ENCODE measurements around the gene ANKS6. TPM values are rescaled to one million over a fixed set of nuclear protein-coding genes. Genes with fewer than 3 reads are reported as not detected.

Gene ANKS6
- total RNA-seq, 1 donor from 2014 or later: 10.9 TPM

- intact Hi-C loops (cut with micrococcal nuclease): loop anchor here (5.0 kb wide), 1 partner anchor 235 kb away; no protein-coding TSS in a partner anchor
- H3K36me3 Mint-ChIP-seq (ENCODE audit: low read depth): no peaks in the 10 kb centered on the region
- no peak overlapping the region for H3K27ac Mint-ChIP-seq
- H3K27me3 Mint-ChIP-seq (ENCODE audit: low read depth): no peaks in the 10 kb centered on the region
- H3K4me3 Mint-ChIP-seq (ENCODE audit: low read depth): no peak overlapping the region
- no peaks in the 10 kb centered on the region for H3K4me1 Mint-ChIP-seq (ENCODE audit: low read depth)
- DNase-seq (ENCODE audit: low spot score): no peak
- H3K9me3 Mint-ChIP-seq: no peaks in the 10 kb centered on the region
These were observed 23.8 kb downstream of the ANKS6 start for GRCh38 chr9:98772364-98773155.

DNA sequence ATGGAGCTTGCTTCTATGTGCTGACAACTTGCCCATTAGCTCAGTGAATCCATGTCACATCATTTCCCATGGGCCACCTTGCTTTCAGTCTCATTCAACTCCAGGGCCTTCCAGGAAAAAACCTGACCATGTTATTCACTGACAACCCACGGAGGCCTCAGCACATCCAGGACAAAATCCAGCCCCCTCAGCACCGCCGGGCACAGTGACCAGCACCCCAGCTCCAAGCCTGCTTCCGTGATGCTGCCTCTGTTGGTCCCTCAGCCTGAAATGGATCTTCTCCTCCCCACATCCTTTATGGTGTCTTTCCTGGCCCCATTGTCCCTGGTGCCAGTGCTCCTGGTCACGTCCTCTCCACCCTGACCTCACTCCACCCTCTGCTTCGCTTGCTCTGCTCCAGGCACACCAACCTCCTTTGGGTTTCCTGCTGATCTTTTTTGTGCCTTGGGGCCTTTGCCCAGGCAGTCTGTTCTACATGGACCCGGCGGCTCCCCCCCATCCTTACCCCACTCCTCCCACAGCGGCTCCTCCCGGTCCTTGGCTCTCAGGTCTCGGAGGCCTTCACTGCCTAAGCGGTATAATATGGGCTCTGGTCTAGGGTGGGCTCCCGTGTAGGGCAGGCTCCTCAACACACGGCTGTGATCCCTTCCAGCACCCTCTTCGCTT lies 25.0 kb downstream of the ANKS6 start:
- H3K4me1 Mint-ChIP-seq (ENCODE audit: low read depth): no peaks in the 10 kb centered on the region

GRCh38 chr9:98770717-98771116 lies 25.6 kb downstream of the ANKS6 start:
- intact Hi-C loops (cut with micrococcal nuclease): loop anchor here (5.0 kb wide), 1 partner anchor 233 kb away; no protein-coding TSS in a partner anchor
- no peaks in the 10 kb centered on the region for H3K9me3 Mint-ChIP-seq
- H3K27me3 Mint-ChIP-seq (ENCODE audit: low read depth): no peaks in the 10 kb centered on the region
- DNase-seq (ENCODE audit: low spot score): no peak
- no peak overlapping the region for H3K4me3 Mint-ChIP-seq (ENCODE audit: low read depth)
- H3K4me1 Mint-ChIP-seq (ENCODE audit: low read depth): no peaks in the 10 kb centered on the region
- H3K36me3 Mint-ChIP-seq (ENCODE audit: low read depth): no peaks in the 10 kb centered on the region
- H3K27ac Mint-ChIP-seq: no peak overlapping the region

More for the DNA sequence above, 25.0 kb downstream of the ANKS6 start:
- H3K9me3 Mint-ChIP-seq: no peaks in the 10 kb centered on the region
- H3K27ac Mint-ChIP-seq: no peak overlapping the region
- no peak overlapping the region for H3K4me3 Mint-ChIP-seq (ENCODE audit: low read depth)
- no peaks in the 10 kb centered on the region for H3K36me3 Mint-ChIP-seq (ENCODE audit: low read depth)
- no peak for DNase-seq (ENCODE audit: low spot score)
- intact Hi-C loops (cut with micrococcal nuclease): loop anchor here (5.0 kb wide), 1 partner anchor 234 kb away; no protein-coding TSS in a partner anchor
- no peaks in the 10 kb centered on the region for H3K27me3 Mint-ChIP-seq (ENCODE audit: low read depth)

- Mint-ChIP-seq H3K27me3 (ENCODE audit: low read depth) (no peaks in the 10 kb centered on the region), H3K36me3 (ENCODE audit: low read depth) (no peaks in the 10 kb centered on the region), H3K4me1 (ENCODE audit: low read depth) (no peaks in the 10 kb centered on the region), H3K4me3 (ENCODE audit: low read depth) (no peak overlapping the region), H3K9me3 (no peaks in the 10 kb centered on the region), H3K27ac (no peak overlapping the region)
- intact Hi-C loops (cut with micrococcal nuclease): no loop called here
- no peak for DNase-seq (ENCODE audit: low spot score)
These were observed 28.0 kb downstream of the ANKS6 start for GRCh38 chr9:98768344-98768743.

DNA sequence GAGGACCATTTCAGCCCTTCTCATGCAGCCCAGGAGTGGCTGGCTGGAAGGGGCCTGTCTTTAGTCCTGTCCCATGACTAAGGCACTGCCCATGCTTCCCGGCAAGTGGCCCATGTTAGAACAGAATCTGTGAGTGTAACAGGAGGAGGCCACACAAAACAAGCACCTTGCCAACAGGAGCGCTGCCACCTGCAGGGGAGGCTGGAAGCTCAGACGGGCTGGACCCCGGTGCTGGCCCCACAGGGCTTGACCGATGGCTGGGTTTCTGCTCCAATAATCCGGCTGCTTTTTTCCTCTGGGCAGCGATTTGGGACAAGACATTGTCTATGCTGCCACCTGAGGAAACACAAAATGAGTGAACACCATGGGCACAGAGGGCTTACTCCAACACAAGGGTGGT lies 28.4 kb downstream of the ANKS6 start:
- intact Hi-C loops (cut with micrococcal nuclease): no loop called here
- no peak overlapping the region for H3K27ac Mint-ChIP-seq
- DNase-seq (ENCODE audit: low spot score): no peak
- no peaks in the 10 kb centered on the region for H3K9me3 Mint-ChIP-seq
- H3K4me3 Mint-ChIP-seq (ENCODE audit: low read depth): no peak overlapping the region
- H3K4me1 Mint-ChIP-seq (ENCODE audit: low read depth): no peaks in the 10 kb centered on the region
- H3K27me3 Mint-ChIP-seq (ENCODE audit: low read depth): no peaks in the 10 kb centered on the region
- H3K36me3 Mint-ChIP-seq (ENCODE audit: low read depth): no peaks in the 10 kb centered on the region

- Mint-ChIP-seq H3K27ac (no peak overlapping the region), H3K4me3 (ENCODE audit: low read depth) (no peak overlapping the region), H3K27me3 (ENCODE audit: low read depth) (no peaks in the 10 kb centered on the region), H3K36me3 (ENCODE audit: low read depth) (no peaks in the 10 kb centered on the region), H3K4me1 (ENCODE audit: low read depth) (no peaks in the 10 kb centered on the region), H3K9me3 (no peaks in the 10 kb centered on the region)
- intact Hi-C loops (cut with micrococcal nuclease): no loop called here
- DNase-seq (ENCODE audit: low spot score): no peak
These were observed 29.2 kb downstream of the ANKS6 start for GRCh38 chr9:98767196-98767595.

GRCh38 chr9:98766586-98766985 lies 29.8 kb downstream of the ANKS6 start:
- Mint-ChIP-seq H3K4me3 (ENCODE audit: low read depth) (no peak overlapping the region), H3K27me3 (ENCODE audit: low read depth) (no peaks in the 10 kb centered on the region), H3K27ac (no peak overlapping the region), H3K36me3 (ENCODE audit: low read depth) (no peaks in the 10 kb centered on the region), H3K9me3 (no peaks in the 10 kb centered on the region), H3K4me1 (ENCODE audit: low read depth) (no peaks in the 10 kb centered on the region)
- DNase-seq (ENCODE audit: low spot score): no peak
- intact Hi-C loops (cut with micrococcal nuclease): no loop called here

- Mint-ChIP-seq H3K27ac (no peak overlapping the region), H3K4me3 (ENCODE audit: low read depth) (no peak overlapping the region), H3K9me3 (no peaks in the 10 kb centered on the region), H3K27me3 (ENCODE audit: low read depth) (no peaks in the 10 kb centered on the region), H3K4me1 (ENCODE audit: low read depth) (no peaks in the 10 kb centered on the region), H3K36me3 (ENCODE audit: low read depth) (no peaks in the 10 kb centered on the region)
- intact Hi-C loops (cut with micrococcal nuclease): no loop called here
- DNase-seq (ENCODE audit: low spot score): no peak
These were observed 31.1 kb downstream of the ANKS6 start for GRCh38 chr9:98765256-98765655.

DNA sequence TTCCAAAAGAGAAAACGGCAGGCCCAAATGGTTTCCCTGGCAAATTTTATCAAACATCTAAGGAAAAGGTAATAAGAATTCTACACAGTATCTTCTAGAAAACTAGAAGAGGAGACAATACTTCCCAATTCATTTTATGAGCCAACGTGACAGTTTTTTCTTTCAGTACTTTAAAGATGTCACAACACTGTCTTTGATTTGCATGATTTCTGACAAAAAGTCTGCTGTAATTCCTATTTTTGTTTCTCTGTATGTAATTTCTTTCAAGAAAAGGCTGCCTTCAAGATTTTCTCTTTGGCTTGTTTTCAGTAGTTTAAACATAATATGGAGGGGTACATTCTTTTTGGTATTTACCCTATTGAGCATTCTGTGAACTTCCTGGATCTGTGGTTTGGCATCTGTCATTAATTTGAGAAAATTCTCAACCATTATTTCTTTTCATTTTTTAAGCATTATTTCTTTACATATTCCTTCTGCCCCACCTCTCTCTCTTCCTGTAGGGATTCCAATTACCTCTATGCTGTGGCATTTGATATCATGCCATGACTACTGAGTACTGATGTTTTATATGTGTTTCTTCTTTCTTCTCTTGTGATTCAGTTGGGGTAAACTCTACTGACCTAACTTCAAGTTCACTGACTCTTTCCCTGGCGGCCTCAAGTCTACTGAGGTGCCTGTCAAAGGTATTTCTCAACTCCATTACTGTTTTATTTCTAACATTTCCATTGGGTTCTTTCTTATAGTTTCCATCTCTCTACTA lies 32.2 kb downstream of the ANKS6 start:
- Mint-ChIP-seq H3K4me3 (ENCODE audit: low read depth) (no peak overlapping the region), H3K9me3 (no peaks in the 10 kb centered on the region), H3K27me3 (ENCODE audit: low read depth) (no peaks in the 10 kb centered on the region), H3K4me1 (ENCODE audit: low read depth) (no peaks in the 10 kb centered on the region), H3K27ac (no peak overlapping the region), H3K36me3 (ENCODE audit: low read depth) (no peaks in the 10 kb centered on the region)
- intact Hi-C loops (cut with micrococcal nuclease): no loop called here
- DNase-seq (ENCODE audit: low spot score): no peak

DNA sequence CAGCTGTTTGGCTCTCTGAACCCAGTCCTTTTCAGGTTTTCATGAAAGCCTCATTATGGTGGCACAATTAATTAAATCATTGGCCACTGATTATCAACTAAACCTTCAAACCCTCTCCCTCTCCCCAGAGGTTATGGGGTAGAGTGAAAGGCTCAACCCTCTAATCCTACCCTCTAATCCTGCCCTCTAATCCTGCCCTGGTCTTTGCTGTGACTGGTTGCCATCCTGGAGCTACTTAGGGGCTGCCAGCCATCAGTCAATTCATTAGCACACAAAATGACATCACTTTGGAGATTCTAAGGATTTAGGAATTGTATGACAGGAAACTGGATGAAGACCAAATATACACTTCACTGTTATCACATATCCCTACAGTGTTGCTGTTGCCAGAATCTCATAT lies 36.1 kb downstream of the ANKS6 start:
- H3K27ac Mint-ChIP-seq: no peak overlapping the region
- no peaks in the 10 kb centered on the region for H3K27me3 Mint-ChIP-seq (ENCODE audit: low read depth)
- H3K9me3 Mint-ChIP-seq: peaks cover 11% of the 10 kb centered on the region
- intact Hi-C loops (cut with micrococcal nuclease): no loop called here
- no peaks in the 10 kb centered on the region for H3K36me3 Mint-ChIP-seq (ENCODE audit: low read depth)
- no peak overlapping the region for H3K4me3 Mint-ChIP-seq (ENCODE audit: low read depth)
- no peak for DNase-seq (ENCODE audit: low spot score)
- H3K4me1 Mint-ChIP-seq (ENCODE audit: low read depth): no peaks in the 10 kb centered on the region

DNA sequence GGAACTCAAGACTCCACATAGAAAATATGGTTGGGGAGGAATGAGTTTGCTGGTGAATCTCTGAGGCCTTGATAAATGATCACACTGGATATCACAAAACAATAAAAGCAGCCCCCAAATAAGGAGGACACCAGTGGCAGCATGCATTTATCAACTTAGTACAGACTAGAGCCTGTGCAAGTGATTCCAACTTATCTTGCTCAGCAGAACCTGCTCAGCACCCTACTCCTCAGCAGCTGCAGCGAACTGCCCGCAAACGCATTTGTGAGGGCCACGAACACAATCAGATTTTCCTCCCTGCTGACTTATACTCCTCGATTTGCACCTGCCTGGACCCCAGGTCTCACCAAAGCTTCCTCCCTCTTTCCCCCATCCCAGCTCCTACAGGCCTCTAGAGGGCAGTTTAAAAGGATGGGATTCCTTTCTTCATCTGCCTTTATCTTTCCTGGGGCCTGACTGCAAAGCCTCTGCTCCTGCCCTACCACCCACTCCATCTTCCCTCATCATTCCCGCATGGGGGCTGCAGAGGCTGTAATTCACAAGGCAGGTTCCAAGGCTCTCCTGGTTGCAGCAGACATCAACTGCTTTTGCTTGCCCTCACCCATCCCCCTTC lies 41.2 kb downstream of the ANKS6 start:
- no peak overlapping the region for H3K27ac Mint-ChIP-seq
- DNase-seq (ENCODE audit: low spot score): no peak
- no peaks in the 10 kb centered on the region for H3K4me1 Mint-ChIP-seq (ENCODE audit: low read depth)
- peaks cover 11% of the 10 kb centered on the region for H3K9me3 Mint-ChIP-seq
- no peaks in the 10 kb centered on the region for H3K27me3 Mint-ChIP-seq (ENCODE audit: low read depth)
- intact Hi-C loops (cut with micrococcal nuclease): no loop called here
- H3K36me3 Mint-ChIP-seq (ENCODE audit: low read depth): no peaks in the 10 kb centered on the region
- no peak overlapping the region for H3K4me3 Mint-ChIP-seq (ENCODE audit: low read depth)

- no peaks in the 10 kb centered on the region for H3K9me3 Mint-ChIP-seq
- no peaks in the 10 kb centered on the region for H3K4me1 Mint-ChIP-seq (ENCODE audit: low read depth)
- H3K36me3 Mint-ChIP-seq (ENCODE audit: low read depth): peaks cover 3% of the 10 kb centered on the region
- no peak overlapping the region for H3K4me3 Mint-ChIP-seq (ENCODE audit: low read depth)
- DNase-seq (ENCODE audit: low spot score): no peak
- intact Hi-C loops (cut with micrococcal nuclease): no loop called here
- no peaks in the 10 kb centered on the region for H3K27me3 Mint-ChIP-seq (ENCODE audit: low read depth)
- H3K27ac Mint-ChIP-seq: no peak overlapping the region
These were observed 45.1 kb downstream of the ANKS6 start for GRCh38 chr9:98751210-98751609.

Data from activated T-helper 2 cell treated with anti-CD3 and anti-CD28 coated beads, Interferon-gamma antibody, Interleukin-2, Interleukin-4, amounts not matched to agents 10 μg/mL and 5 μg/mL and 100 μg/mL, durations not matched to agents 14 hours and 24 hours and 36 hours (primary cell).